ENCODE measurements around the gene FBXL13. TPM values are rescaled to one million over a fixed set of nuclear protein-coding genes. Genes with fewer than 3 reads are reported as not detected.
"Not testable (repeated sequence)": the region's sequence is repeated elsewhere in the genome, so short reads cannot be mapped to it uniquely, and the experiment has no call there.

The FBXL13 gene
- polyA plus RNA-seq, 12 donors = 0.46 to 1.3 (median 0.76) TPM; not detected in 2

GRCh38 chr7:102985176-102985783 lies 89.3 kb downstream of the FBXL13 start:
- DNase-seq = no peak

- DNase-seq = no peak
Measured at GRCh38 chr7:102983602-102984001, 91.0 kb downstream of the FBXL13 start.

GRCh38 chr7:102982235-102982634 lies 92.4 kb downstream of the FBXL13 start:
- DNase-seq = no peak

- no peak for DNase-seq
Measured at GRCh38 chr7:102981451-102981850, 93.1 kb downstream of the FBXL13 start.

DNA sequence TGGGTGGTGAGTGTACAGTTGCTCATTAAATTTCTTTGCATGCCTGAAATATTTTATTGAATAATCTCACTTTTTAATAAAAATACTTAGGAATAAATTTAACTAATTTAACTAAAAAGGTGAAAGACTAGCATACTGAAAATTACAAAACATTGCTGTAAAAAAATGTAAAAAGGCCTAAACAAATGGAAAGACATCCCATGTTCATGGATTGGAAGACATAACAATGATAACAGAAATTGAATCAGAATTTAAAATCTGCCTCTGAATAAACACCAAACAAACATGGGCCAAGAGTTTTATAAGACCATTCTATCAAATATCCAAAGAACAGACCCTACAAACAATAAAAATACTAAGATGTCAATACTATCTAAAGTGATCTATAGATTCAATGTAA lies 94.9 kb downstream of the FBXL13 start:
- no peak for DNase-seq

GRCh38 chr7:102978284-102978683 lies 96.3 kb downstream of the FBXL13 start:
- no peak for DNase-seq

- not testable (repeated sequence) for DNase-seq
Measured at GRCh38 chr7:102977586-102977985, 97.0 kb downstream of the FBXL13 start.

DNA sequence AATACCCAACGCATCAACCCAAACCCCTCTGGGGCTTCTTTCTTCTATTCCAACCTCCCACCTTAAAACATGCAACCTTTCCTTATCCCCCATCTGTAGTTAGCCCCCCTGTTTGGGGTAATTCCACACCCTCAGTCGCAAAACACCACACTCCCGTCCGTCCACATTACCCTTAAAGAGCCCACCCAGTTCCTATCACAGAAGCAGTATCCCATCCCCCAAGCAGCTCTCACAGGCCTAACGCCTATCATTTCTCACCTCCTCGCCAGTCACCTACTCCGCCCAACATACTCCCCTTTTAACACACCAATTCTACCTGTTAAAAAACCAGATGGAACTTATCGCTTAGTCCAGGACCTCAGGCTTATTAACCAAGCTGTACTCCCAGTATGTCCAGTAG lies 98.1 kb downstream of the FBXL13 start:
- no peak for DNase-seq

DNA sequence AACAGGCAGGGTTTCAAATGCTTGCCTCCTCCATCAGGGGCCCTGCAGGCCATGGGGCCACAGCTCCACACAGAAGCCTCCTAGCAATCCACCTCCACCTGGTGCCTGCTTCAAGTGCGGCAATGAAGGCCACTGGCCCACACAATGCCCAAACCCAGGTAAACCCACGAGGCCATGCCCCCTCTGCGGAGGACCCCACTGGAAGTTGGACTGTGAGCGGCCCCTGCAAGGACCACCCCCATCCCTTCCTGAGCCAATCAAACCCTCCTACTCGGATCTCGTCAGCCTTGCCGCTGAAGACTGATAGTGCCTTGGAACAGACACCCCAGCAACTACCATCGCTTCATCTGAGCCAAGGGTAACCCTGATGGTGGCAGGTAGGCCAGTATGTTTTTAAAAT lies 98.7 kb downstream of the FBXL13 start:
- DNase-seq = no peak

GRCh38 chr7:102974366-102975236 lies 100.0 kb downstream of the FBXL13 start:
- DNase-seq = no peak

GRCh38 chr7:102973096-102973802 lies 101.3 kb downstream of the FBXL13 start:
- DNase-seq = no peak

DNA sequence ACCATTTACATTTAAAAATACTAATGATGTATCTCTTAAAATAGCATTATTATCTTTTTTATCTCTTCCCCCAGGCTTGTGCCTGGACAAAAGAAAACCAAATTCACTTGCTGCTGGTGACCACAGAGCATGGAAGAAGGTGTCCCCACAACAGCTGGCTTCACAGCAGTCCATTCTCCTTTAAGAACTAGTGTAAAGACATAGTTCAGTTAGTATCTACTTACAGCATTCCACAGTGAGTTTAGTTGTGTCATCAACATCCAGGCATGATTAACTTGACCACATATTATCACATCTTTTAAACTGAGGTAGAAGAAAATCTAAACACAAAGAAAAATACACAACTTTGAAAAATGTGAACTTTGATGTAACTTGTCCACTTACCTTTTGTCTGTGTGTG lies 106.8 kb downstream of the FBXL13 start:
- DNase-seq = no peak

DNA sequence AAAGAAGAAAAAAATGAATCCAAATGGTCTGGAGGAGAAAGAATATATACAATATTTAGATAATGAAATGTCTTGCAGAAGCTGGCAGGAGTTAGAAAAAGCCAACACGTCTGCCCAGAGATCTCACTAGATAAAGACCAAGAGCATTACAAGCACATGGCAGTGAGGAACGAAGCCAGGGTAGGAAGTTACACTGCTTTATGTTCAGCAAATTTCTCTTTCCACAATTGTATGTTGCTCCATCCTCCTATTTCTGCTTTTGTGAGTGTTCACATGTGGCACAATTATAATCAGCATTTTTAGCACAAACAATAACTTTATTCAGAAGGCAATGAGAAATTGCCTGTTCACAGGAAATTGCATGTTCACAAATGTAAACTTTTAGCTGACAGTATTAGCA lies 108.1 kb downstream of the FBXL13 start:
- DNase-seq = no peak

DNA sequence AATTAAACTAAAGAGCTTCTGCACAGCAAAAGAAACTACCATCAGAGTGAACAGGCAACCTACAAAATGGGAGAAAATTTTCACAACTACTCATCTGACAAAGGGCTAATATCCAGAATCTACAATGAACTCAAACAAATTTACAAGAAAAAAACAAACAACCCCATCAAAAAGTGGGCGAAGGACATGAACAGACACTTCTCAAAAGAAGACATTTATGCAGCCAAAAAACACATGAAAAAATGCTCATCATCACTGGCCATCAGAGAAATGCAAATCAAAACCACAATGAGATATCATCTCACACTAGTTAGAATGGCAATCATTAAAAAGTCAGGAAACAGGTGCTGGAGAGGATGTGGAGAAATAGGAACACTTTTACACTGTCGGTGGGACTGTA lies 112.6 kb downstream of the FBXL13 start:
- not testable (repeated sequence) for DNase-seq

DNA sequence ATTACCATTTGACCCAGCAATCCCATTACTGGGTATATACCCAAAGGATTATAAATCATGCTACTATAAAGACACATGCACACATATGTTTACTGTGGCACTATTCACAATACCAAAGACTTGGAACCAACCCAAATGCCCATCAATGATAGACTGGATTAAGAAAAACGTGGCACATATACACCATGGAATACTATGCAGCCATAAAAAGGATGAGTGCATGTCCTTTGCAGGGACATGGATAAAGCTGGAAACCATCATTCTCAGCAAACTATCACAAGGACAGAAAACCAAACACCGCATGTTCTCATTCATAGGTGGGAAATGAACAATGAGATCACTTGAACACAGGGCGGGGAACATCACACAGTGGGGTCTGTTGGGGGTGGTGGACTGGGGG lies 116.6 kb downstream of the FBXL13 start:
- not testable (repeated sequence) for DNase-seq

DNA sequence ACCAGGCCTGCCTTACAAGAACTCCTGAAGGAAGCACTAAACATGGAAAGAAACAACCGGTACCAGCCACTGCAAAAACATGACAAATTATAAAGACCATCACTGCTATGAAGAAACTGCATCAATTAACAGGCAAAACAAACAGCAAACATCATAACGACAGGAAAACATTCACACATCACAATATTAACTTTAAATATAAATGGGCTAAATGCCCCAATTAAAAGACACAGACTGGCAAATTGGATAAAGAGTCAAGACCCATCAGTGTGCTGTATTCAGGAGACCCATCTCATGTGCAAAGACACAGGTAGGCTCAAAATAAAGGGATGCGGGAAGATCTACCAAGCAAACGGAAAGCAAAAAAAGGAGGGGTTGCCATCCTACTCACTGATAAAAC lies 120.2 kb downstream of the FBXL13 start:
- not testable (repeated sequence) for DNase-seq

DNA sequence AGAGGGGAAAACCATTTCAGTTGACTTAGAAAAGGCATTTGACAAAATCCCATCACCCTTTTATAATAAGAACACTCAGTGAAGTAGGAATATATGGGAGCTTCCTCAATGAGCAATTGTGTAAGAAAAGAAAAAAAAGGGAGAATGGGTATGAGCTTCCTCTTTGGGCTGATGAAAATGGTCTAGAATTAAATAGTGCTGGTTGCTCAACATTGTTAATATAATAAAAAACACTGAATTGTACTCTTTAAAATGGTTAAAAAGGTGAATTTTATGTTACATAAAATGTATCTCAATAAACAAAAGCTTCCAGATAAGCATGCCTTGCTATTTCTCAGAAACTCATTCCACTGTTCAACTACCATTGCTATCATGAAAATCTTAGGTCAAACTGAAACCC lies 121.2 kb downstream of the FBXL13 start:
- DNase-seq = no peak

- no peak for DNase-seq
Measured at GRCh38 chr7:102951839-102952238, 122.8 kb downstream of the FBXL13 start.

- DNase-seq = no peak
Measured at GRCh38 chr7:102944241-102944640, 130.4 kb downstream of the FBXL13 start.

DNA sequence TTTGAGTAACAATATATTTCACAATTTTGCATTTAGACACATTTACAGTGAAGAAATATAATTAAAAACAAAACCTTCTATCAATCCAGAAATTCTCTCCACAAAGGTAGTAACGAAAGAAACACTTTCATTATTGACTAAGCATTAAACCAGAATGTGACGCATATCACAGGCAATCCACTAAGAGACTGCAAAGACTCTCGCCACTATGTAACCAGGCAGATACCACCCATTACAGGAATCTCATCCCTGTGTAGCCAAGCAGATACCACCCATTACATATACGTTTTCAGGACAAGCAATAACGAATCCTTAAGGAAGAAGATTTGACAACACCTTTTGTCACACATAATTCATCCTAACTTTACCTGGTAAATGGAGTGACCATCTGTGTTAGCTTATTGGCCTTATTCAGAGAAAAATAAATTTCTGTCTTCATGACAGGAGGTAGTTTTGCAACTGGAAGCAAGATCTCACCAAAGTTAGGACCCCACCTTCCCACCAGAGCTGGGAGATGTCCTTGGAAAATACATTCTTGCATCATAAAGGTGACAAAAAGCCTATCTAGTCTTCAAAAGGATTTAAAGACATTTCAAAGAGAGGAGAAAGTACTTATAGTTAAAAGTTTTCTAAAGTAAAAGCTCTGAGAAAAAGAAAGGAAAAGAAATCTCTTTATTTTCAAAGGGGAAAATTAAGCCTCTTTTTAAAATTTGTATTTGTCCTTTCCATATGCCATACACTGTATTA lies 131.0 kb downstream of the FBXL13 start:
- DNase-seq = no peak

- no peak for DNase-seq
Measured at GRCh38 chr7:102942868-102943267, 131.7 kb downstream of the FBXL13 start.
